Small intestine (tissue), 7 donors: ENCODE results near the gene FBXO7. TPM values are rescaled to one million over a fixed set of nuclear protein-coding genes. Genes with fewer than 3 reads are reported as not detected.

Source experiments
- DNase-seq, 2 donors: peaks; one replicate each; pipeline versions ENCODE4 v3.0.0 to v3.0.0-alpha.2; 2013
- FAIRE-seq: peaks from 2 replicates; lab custom pipeline; 2012; peaks lifted over from hg19 to GRCh38; lab: Jason Lieb, UNC
- H3K27ac ChIP-seq, 3 donors: one replicate each; pipeline ENCODE4 v1.5.1; 2013; ENCODE audit warnings: low read length in 2 of 3, mild to moderate bottlenecking in 2 of 3, control low read depth in 1 of 3, inconsistent platforms in 1 of 3, low read depth in 1 of 3, moderate library complexity in 1 of 3
- H3K27me3 ChIP-seq, 3 donors: one replicate each; pipeline ENCODE4 v1.6.1; 2013; ENCODE audit warnings: low read length in 3 of 3, inconsistent platforms in 1 of 3; ENCODE audit not compliant: control insufficient read depth in 3 of 3, insufficient read depth in 3 of 3
- H3K36me3 ChIP-seq, 3 donors: one replicate each; pipeline ENCODE4 v1.6.1; 2013; ENCODE audit warnings: low read length in 3 of 3, inconsistent platforms in 1 of 3, low read depth in 1 of 3, mild to moderate bottlenecking in 1 of 3, moderate library complexity in 1 of 3; ENCODE audit not compliant: control insufficient read depth in 3 of 3, insufficient read depth in 2 of 3
- H3K4me1 ChIP-seq, 3 donors: one replicate each; pipeline ENCODE4 v1.6.1; 2013; ENCODE audit warnings: low read length in 2 of 3, inconsistent platforms in 1 of 3, low read depth in 1 of 3, mild to moderate bottlenecking in 1 of 3, moderate library complexity in 1 of 3; ENCODE audit not compliant: control insufficient read depth in 3 of 3, insufficient read depth in 2 of 3
- H3K4me3 ChIP-seq, 3 donors: one replicate each; pipeline ENCODE4 v1.5.1; 2013; ENCODE audit warnings: low read length in 3 of 3, control low read depth in 1 of 3, inconsistent platforms in 1 of 3, low read depth in 1 of 3, mild to moderate bottlenecking in 1 of 3, moderate library complexity in 1 of 3
- H3K9me3 ChIP-seq, 2 donors: one replicate each; pipeline ENCODE4 v1.6.1; 2013; ENCODE audit warnings: low read depth in 1 of 2, low read length in 1 of 2; ENCODE audit not compliant: control insufficient read depth in 2 of 2, insufficient read depth in 1 of 2
- WGBS, 3 donors: extraction: QIAGEN DNeasy Blood & Tissue Kit; methylation state at CpG; one replicate each; pipeline ENCODE4 v1.1.7; 2013; 5-methylcytosine and 5-hydroxymethylcytosine counted together
- polyA plus RNA-seq, 4 donors: library from polyadenylated mRNA; stranded (reverse) in 3 of 4; unstranded in 1 of 4; fragments of 200-250 nt in 3 of 4; fragments of 120-200 nt in 1 of 4; gene quantifications; one replicate each; pipeline versions ENCODE4 v1.2.1 to v1.2.3, GENCODE V29; 2013
- donor health status: healthy with polysubstance abuse.
- donor health status: control.
- donor health status: control.
- donor health status: Bipolar disorder and iron deficiency.
- donor health status: healthy.

FBXO7 gene
- polyA plus RNA-seq, 4 donors = 61.6 to 100 (median 84.8) TPM

DNA sequence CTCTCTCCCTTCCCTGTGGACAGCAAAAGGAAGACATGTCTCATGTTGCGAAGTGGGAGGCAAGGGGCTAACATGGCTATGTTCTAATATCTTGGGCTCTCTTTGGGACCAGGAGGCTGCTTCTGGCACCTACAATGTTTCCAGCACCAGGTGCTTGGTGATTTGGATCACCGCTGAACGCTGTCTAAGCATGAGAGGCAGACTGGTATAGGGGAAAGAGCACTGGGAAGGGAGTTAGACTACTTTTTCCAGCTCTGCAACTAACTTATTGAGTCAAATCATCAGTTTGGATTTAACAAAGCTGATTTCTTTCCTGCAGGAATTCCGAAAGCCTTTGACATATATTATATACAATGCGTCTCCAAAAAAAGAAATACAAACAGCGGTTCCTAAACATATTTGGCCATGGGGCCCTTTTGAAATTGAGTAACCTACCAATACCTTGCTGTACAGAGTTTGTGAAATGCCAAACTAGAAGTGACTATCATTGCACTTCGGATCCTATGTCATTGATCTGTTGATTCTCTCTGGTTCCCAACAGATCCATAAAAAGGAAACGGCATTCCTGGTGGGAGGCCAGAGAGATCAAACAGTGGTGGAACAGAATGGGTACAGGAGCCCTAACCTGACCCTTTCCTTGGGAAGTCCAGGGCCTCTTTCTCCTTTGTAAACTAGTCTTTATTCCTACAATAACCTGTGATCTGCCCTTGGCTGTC is 37.8 kb downstream of the FBXO7 start:
- H3K36me3 ChIP-seq = no peaks in the 10 kb centered on the region
- FAIRE-seq (no peak), DNase-seq (no peak)
- no peak overlapping the region for H3K4me3 ChIP-seq
- no peaks in the 10 kb centered on the region for H3K4me1 ChIP-seq
- H3K27me3 ChIP-seq = no peaks in the 10 kb centered on the region
- H3K27ac ChIP-seq = no peak overlapping the region
- H3K9me3 ChIP-seq = no peaks in the 10 kb centered on the region
- 84 to 88% (median 85%) methylated on average over 8 of the region's 8 CpGs for WGBS, 3 donors

DNA sequence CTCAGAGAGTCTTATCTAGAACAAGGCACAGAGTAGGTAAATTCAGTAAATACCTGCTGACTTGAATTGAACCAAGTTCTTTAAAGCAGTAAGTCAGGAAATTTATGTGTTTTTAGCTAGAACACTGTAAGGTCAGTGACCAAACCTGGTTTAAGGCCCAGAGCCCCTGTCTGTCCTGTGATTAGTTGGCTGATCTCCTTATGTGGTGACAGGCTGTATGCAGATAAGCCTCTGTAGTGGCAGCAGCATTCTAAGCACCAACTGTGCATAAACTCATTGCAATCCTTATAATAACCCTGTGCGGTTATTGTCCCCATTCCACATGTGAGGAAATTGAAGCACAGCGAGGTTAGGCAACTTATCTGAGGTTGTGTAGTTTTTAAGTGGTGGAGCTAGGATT is 40.5 kb downstream of the FBXO7 start:
- no peak overlapping the region for H3K4me3 ChIP-seq
- WGBS, 3 donors = 92 to 100% (median 99%) methylated on average over 2 of the region's 2 CpGs
- no peaks in the 10 kb centered on the region for H3K27me3 ChIP-seq
- no peak overlapping the region for H3K27ac ChIP-seq
- peaks cover 0 to 8% of the 10 kb centered on the region in 2 donors for H3K9me3 ChIP-seq
- no peaks in the 10 kb centered on the region for H3K36me3 ChIP-seq
- FAIRE-seq (no peak), DNase-seq (no peak)
- no peaks in the 10 kb centered on the region for H3K4me1 ChIP-seq

GRCh38 chr22:32517488-32517887 is 42.9 kb downstream of the FBXO7 start:
- DNase-seq (no peak), FAIRE-seq (no peak)
- 96 to 100% (median 96%) methylated on average over 3 of the region's 3 CpGs for WGBS, 3 donors

GRCh38 chr22:32517921-32518320 is 43.3 kb downstream of the FBXO7 start:
- FAIRE-seq (no peak), DNase-seq (no peak)
- H3K27me3 ChIP-seq = no peaks in the 10 kb centered on the region
- H3K36me3 ChIP-seq = no peaks in the 10 kb centered on the region
- no peak overlapping the region for H3K4me3 ChIP-seq
- WGBS, 3 donors = 90 to 94% (median 94%) methylated on average over 8 of the region's 8 CpGs
- H3K4me1 ChIP-seq = no peaks in the 10 kb centered on the region
- H3K9me3 ChIP-seq = peaks cover 0 to 8% of the 10 kb centered on the region in 2 donors
- H3K27ac ChIP-seq = no peak overlapping the region

More at GRCh38 chr22:32517488-32517887, 42.9 kb downstream of the FBXO7 start:
- no peaks in the 10 kb centered on the region for H3K27me3 ChIP-seq
- no peak overlapping the region for H3K27ac ChIP-seq
- H3K4me1 ChIP-seq = no peaks in the 10 kb centered on the region
- peaks cover 0 to 8% of the 10 kb centered on the region in 2 donors for H3K9me3 ChIP-seq
- no peaks in the 10 kb centered on the region for H3K36me3 ChIP-seq
- H3K4me3 ChIP-seq = no peak overlapping the region

GRCh38 chr22:32518381-32518780 is 43.8 kb downstream of the FBXO7 start:
- Histone ChIP-seq H3K4me1 (no peaks in the 10 kb centered on the region), H3K27ac (no peak overlapping the region), H3K4me3 (no peak overlapping the region), H3K9me3 (peaks cover 0 to 8% of the 10 kb centered on the region in 2 donors), H3K36me3 (no peaks in the 10 kb centered on the region), H3K27me3 (no peaks in the 10 kb centered on the region)
- no peak for FAIRE-seq
- no peak for DNase-seq
- WGBS, 3 donors = 71 to 82% (median 77%) methylated on average over 1 of the region's 1 CpG

- H3K9me3 ChIP-seq = peaks cover 0 to 8% of the 10 kb centered on the region in 2 donors
- no peak overlapping the region for H3K4me3 ChIP-seq
- DNase-seq = peak in 1 of 2 donors; percentile 29
- H3K4me1 ChIP-seq = no peaks in the 10 kb centered on the region
- 72 to 79% (median 79%) methylated on average over 5 of the region's 5 CpGs for WGBS, 3 donors
- H3K36me3 ChIP-seq = no peaks in the 10 kb centered on the region
- no peaks in the 10 kb centered on the region for H3K27me3 ChIP-seq
- no peak for FAIRE-seq
- H3K27ac ChIP-seq = no peak overlapping the region
These were observed 44.2 kb downstream of the FBXO7 start for GRCh38 chr22:32518848-32519247.

DNA sequence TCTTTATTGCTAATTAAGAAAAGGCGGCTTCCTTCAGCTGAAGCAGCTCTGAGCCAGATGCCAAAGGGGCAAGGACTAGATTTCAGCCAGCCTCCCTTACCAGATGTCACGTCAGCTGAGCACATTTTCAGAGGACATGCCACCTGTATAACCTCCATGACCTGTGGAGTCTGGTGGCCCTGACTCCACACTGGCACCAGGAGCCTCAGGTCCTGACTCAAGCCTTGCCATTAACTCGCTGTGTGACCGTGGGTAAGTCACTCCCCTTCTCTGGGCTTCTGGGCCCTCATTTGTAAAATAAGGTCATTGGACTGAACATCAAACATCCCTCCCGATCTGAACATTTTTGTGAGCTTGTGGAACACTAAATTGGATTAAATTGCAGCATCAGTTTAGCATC is 46.0 kb downstream of the FBXO7 start:
- DNase-seq (no peak), FAIRE-seq (no peak)
- Histone ChIP-seq H3K36me3 (no peaks in the 10 kb centered on the region), H3K9me3 (peaks cover 0 to 8% of the 10 kb centered on the region in 2 donors), H3K27ac (no peak overlapping the region), H3K4me1 (no peaks in the 10 kb centered on the region), H3K27me3 (no peaks in the 10 kb centered on the region), H3K4me3 (no peak overlapping the region)
- 70 to 86% (median 72%) methylated on average over 5 of the region's 5 CpGs for WGBS, 3 donors

DNA sequence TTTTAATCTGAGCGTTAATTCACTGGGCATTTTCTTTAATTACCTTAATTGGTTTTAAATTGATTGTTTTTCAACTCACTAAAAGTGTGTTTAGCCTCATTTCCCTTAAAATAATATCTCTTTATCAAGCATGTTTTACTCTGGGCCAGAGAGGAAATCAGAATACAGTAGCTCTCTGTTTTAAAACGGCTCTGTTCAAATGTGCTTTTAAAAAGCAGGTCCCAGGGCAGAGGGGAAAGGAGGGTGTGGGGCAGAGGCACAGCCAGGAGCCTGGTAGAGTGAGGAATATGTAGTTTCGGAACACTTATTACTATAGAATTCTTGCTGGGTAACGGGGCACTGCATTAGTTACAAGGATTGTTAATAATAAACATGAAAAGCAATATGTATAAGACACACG is 47.6 kb downstream of the FBXO7 start:
- DNase-seq (no peak), FAIRE-seq (no peak)
- Histone ChIP-seq H3K4me3 (no peak overlapping the region), H3K27ac (no peak overlapping the region), H3K36me3 (no peaks in the 10 kb centered on the region), H3K9me3 (peaks cover 0 to 8% of the 10 kb centered on the region in 2 donors), H3K27me3 (no peaks in the 10 kb centered on the region), H3K4me1 (no peaks in the 10 kb centered on the region)
- 49 to 62% (median 53%) methylated on average over 5 of the region's 5 CpGs for WGBS, 3 donors
